GM12878 (cell line): ENCODE measurements around the gene KRT6B. TPM values are rescaled to one million over a fixed set of nuclear protein-coding genes. Genes with fewer than 3 reads are reported as not detected.
A peak's percentile ranks its signal among the peaks of the same experiment; 100 is the strongest.

ENCODE experiments used
- ATAC-seq: fragments of 200-7000 bp; cut with Tn5 transposase; 3 replicates; pipeline ENCODE4 v1.9.1; 2020; ENCODE audit warnings: mild to moderate bottlenecking, moderate library complexity
- BruUV-seq: library from RNA; stranded (reverse); fragments of 400-500 nt; replicated peaks from 2 replicates; lab custom pipeline; 2021; lab: Mats Ljungman, UMichigan
- CTCF ChIA-PET: fragments of 300-600 bp; sonication (Branson Sonifier 250); formaldehyde crosslinking; extraction: SDS; loops from one replicate; lab custom pipeline; 2021; ENCODE audit warnings: inconsistent platforms; lab: Yijun Ruan, JAX
- POLR2A ChIA-PET: fragments of 350-600 bp; formaldehyde crosslinking; extraction: SDS; loops from one replicate; lab custom pipeline; 2021; ENCODE audit warnings: inconsistent platforms; lab: Charles Lee
- RAD21 ChIA-PET: fragments of 300-600 bp; sonication (Branson Sonifier 250); formaldehyde crosslinking; loops from one replicate; lab custom pipeline; 2023; ENCODE audit warnings: antibody characterized with exemption; ENCODE audit not compliant: unreplicated experiment; lab: Charles Lee
- SMC1A ChIA-PET: fragments of 300-600 bp; sonication (Branson Sonifier 250); formaldehyde crosslinking; loops from one replicate; lab custom pipeline; 2023; ENCODE audit not compliant: unreplicated experiment, uncharacterized antibody; lab: Charles Lee
- DNase-seq: peaks from one replicate; pipeline ENCODE4 v3.0.0-alpha.2; 2011; ENCODE audit warnings: low read depth, low spot score
- FAIRE-seq: peaks from 3 replicates; lab custom pipeline; 2011; peaks lifted over from hg19 to GRCh38; lab: Jason Lieb, UNC
- H2AFZ ChIP-seq: 2 replicates; pipeline ENCODE4 v1.6.0; 2011; ENCODE audit warnings: low read depth, low read length, control low read depth; ENCODE audit not compliant: control insufficient read depth
- H3K27ac ChIP-seq: 2 replicates; pipeline ENCODE4 v1.5.1; 2011; ENCODE audit warnings: control low read depth; ENCODE audit not compliant: control insufficient read depth, insufficient read depth
- H3K27me3 ChIP-seq, 2 experiments: replicated peaks in 1 of 2; 2 replicates each; pipeline versions ENCODE4 v1.6.0 to v1.6.1; 2011; ENCODE audit warnings: low read length in 1 of 2; ENCODE audit not compliant: control insufficient read depth in 2 of 2, insufficient read depth in 2 of 2
- H3K36me3 ChIP-seq, 2 experiments: 2 replicates each; pipeline ENCODE4 v1.5.1; 2011; ENCODE audit warnings: low read length in 1 of 2; ENCODE audit not compliant: control insufficient read depth in 2 of 2, insufficient read depth in 2 of 2
- H3K4me1 ChIP-seq: 2 replicates; pipeline ENCODE4 v1.6.1; 2011; ENCODE audit warnings: mild to moderate bottlenecking, low read length, moderate library complexity, mixed read lengths; ENCODE audit not compliant: control insufficient read depth, insufficient read depth
- H3K4me2 ChIP-seq: 2 replicates; pipeline ENCODE4 v1.6.0; 2011; ENCODE audit warnings: control low read depth; ENCODE audit not compliant: control insufficient read depth, insufficient read depth
- H3K4me3 ChIP-seq: fragments of 200-600 bp; sonication (generic); 2 replicates; pipeline ENCODE4 v1.5.1; 2016
- H3K79me2 ChIP-seq: 2 replicates; pipeline ENCODE4 v1.6.0; 2011; ENCODE audit warnings: low read length; ENCODE audit not compliant: control insufficient read depth, insufficient read depth
- H3K9ac ChIP-seq: 2 replicates; pipeline ENCODE4 v1.8.0; 2011; ENCODE audit warnings: low read length, control low read depth, mixed read lengths; ENCODE audit not compliant: control insufficient read depth, insufficient read depth
- H3K9me3 ChIP-seq: replicated peaks from 3 replicates; pipeline ENCODE4 v1.5.1; 2011; ENCODE audit warnings: mild to moderate bottlenecking, low read length; ENCODE audit not compliant: control insufficient read depth, insufficient read depth
- H4K20me1 ChIP-seq: 2 replicates; pipeline ENCODE4 v1.6.0; 2011; ENCODE audit not compliant: control insufficient read depth, insufficient read depth
- BCLAF1 ChIP-seq: fragments of 450-650 bp; IDR thresholded peaks from 2 replicates; pipeline ENCODE4 v1.6.1; 2017; ENCODE audit warnings: antibody characterized with exemption, mild to moderate bottlenecking, moderate library complexity
- CEBPB ChIP-seq, 2 experiments: fragments of 150-350 bp in 1 of 2; IDR thresholded peaks; 2 replicates each; pipeline ENCODE4 v1.6.1; 2012 to 2014; ENCODE audit warnings: low read depth in 2 of 2, low read length in 2 of 2, borderline replicate concordance in 1 of 2, inconsistent platforms in 1 of 2
- CHD2 ChIP-seq: IDR thresholded peaks from 2 replicates; pipeline ENCODE4 v1.6.1; 2011; ENCODE audit warnings: low read depth, low read length, improper control_type of control experiment, borderline replicate concordance
- MEF2B ChIP-seq: fragments of 450-650 bp; IDR thresholded peaks from 2 replicates; pipeline ENCODE4 v1.6.1; 2018; ENCODE audit warnings: mild to moderate bottlenecking, moderate library complexity; ENCODE audit not compliant: partially characterized antibody, poor library complexity, severe bottlenecking
- SMC3 ChIP-seq: IDR thresholded peaks from 2 replicates; pipeline ENCODE4 v1.6.1; 2011; ENCODE audit warnings: low read length, improper control_type of control experiment, borderline replicate concordance
- YBX1 ChIP-seq: fragments of 450-650 bp; IDR thresholded peaks from 2 replicates; pipeline ENCODE4 v1.6.1; 2016; ENCODE audit warnings: antibody characterized with exemption
- ZSCAN29 ChIP-seq: fragments of 450-650 bp; IDR thresholded peaks from 2 replicates; pipeline ENCODE4 v1.6.1; 2017; ENCODE audit warnings: mild to moderate bottlenecking, moderate library complexity
- WGBS: methylation state at CpG from one replicate; pipeline ENCODE4 v1.1.6; 2016; ENCODE audit warnings: low lambda C conversion rate; ENCODE audit not compliant: insufficient replicate concordance, insufficient coverage; ENCODE audit errors: missing lambda C conversion rate; 5-methylcytosine and 5-hydroxymethylcytosine counted together
- in situ Hi-C: fragments of 300-500 bp; cut with MboI; formaldehyde crosslinking; loops from 9 replicates; pipeline ENCODE4 v1.14.3; 2018; ENCODE audit warnings: mixed read lengths
- intact Hi-C: fragments of 100-400 bp; cut with micrococcal nuclease; formaldehyde crosslinking; loops from one replicate; pipeline ENCODE4 v1.14.2; 2022; ENCODE audit not compliant: unreplicated experiment
- polyA plus RNA-seq, 11 experiments: library from polyadenylated mRNA; depleted of rRNA in 4 of 11; unstranded in 6 of 11; stranded (reverse) in 5 of 11; fragments of >200 nt; fragmentation: Nextera tagmentation in 4 of 11; fragmentation: Illumina TruSeq in 1 of 11; extraction: Ambion mirVana in 4 of 11; extraction: Trizol in 1 of 11; gene quantifications; 1 replicate in 1 of 11; 2 replicates in 10 of 11; pipeline versions ENCODE4 v1.2.1 to v1.2.3, GENCODE V29; 2011 to 2016; ENCODE audit warnings: inconsistent platforms in 2 of 11, missing spikeins in 2 of 11, low read depth in 1 of 11
- total RNA-seq, 4 experiments: library from RNA; depleted of rRNA in 3 of 4; stranded (reverse); fragments of >200 nt in 3 of 4; fragmentation: Illumina TruSeq in 1 of 4; extraction: Trizol in 1 of 4; gene quantifications; 2 replicates each; pipeline versions ENCODE4 v1.2.1 to v1.2.3, GENCODE V29; 2013 to 2021

KRT6B gene
- total and polyA plus RNA-seq, 10 of the 15 experiments (the other 5 are each of a cell fraction or from before 2014, with no cell fraction given): 0.07 TPM; not detected in 9

- TF ChIP-seq CEBPB (IDR thresholded peaks at IDR 0.05; ENCODE audit: borderline replicate concordance in 1 of 2, low read depth in 2 of 2, low read length in 2 of 2) (no peak), SMC3 (no peak), MEF2B (no peak), CHD2 (no peak), ZSCAN29 (no peak), YBX1 (no peak)
These were observed 48.4 kb downstream of the KRT6B start (continued) for GRCh38 chr12:52403561-52403960.

- in situ Hi-C loops: no loop called here
- H4K20me1 ChIP-seq: no peaks in the 10 kb centered on the region
- SMC1A ChIA-PET: no interaction called here
- FAIRE-seq (no peak), ATAC-seq (no peak), DNase-seq (no peak)
- no peaks in the 10 kb centered on the region for H3K4me1 ChIP-seq
- no peaks in the 10 kb centered on the region for H3K36me3 ChIP-seq
- WGBS: 8% methylated on average over 3 of the region's 3 CpGs
- H2AFZ ChIP-seq: no peak overlapping the region
- no peak overlapping the region for H3K4me3 ChIP-seq
- no peak overlapping the region for H3K27ac ChIP-seq
- H3K9me3 ChIP-seq: no peaks in the 10 kb centered on the region
- H3K27me3 ChIP-seq: no peaks in the 10 kb centered on the region; a peak in 2 of 4 replicates
- no peak for TF ChIP-seq BCLAF1
- TF ChIP-seq MEF2B: peak; percentile 44
- H3K9ac ChIP-seq: no peak overlapping the region
- POLR2A ChIA-PET: interaction anchor here (0.6 kb wide), 1 partner anchor 610 kb away, joined by 5 read pairs; no protein-coding TSS in a partner anchor
- no peak overlapping the region for H3K4me2 ChIP-seq
- BruUV-seq: no TSS peak
- RAD21 ChIA-PET: interaction anchor here (0.7 kb wide), 1 partner anchor 109 kb away, joined by 3 read pairs; no protein-coding TSS in a partner anchor
- intact Hi-C loops: no loop called here
- CTCF ChIA-PET: interaction anchor here (1.0 kb wide), 1 partner anchor 32 kb away, joined by 3 read pairs; no protein-coding TSS in a partner anchor
- H3K79me2 ChIP-seq: no peaks in the 10 kb centered on the region
These were observed 48.9 kb downstream of the KRT6B start for GRCh38 chr12:52402873-52403540.
